ENCODE results near the gene SLC41A2. TPM values are rescaled to one million over a fixed set of nuclear protein-coding genes. Genes with fewer than 3 reads are reported as not detected.

The SLC41A2 gene
- polyA plus RNA-seq, 3 donors: 0.08 to 0.27 TPM; not detected in 1

DNA sequence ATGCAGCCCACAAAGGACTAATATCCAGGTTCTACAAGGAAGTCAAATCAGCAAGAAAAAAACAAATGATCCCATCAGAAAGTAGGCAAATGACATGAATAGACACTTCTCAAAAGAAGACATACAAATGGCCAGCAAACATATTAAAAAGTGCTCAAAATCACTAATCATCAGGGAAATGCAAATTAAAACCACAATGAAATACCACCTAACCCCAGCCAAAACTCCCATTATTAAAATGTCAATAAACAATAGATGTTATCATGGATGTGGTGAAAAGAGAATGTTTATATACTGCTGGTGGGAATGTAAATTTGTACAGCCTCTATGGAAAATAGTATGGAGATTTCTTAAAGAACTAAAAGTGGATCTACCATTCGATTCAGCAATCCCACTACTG, 25.0 kb downstream of the SLC41A2 start:
- intact Hi-C loops (cut with micrococcal nuclease): no loop called here

GRCh38 chr12:104930388-104931326, 27.4 kb downstream of the SLC41A2 start:
- Mint-ChIP-seq H3K4me3 (no peak overlapping the region), H3K27ac (no peak overlapping the region), H3K4me1 (no peaks in the 10 kb centered on the region), H3K27me3 (ENCODE audit: low read depth in 3 of 3) (peaks cover 0 to 6% (median 5%) of the 10 kb centered on the region in 3 donors), H3K9me3 (peaks cover 0 to 2% (median 0%) of the 10 kb centered on the region in 7 donors), H3K36me3 (no peaks in the 10 kb centered on the region)
- Histone ChIP-seq H3K4me2 (replicated peaks; ENCODE audit: extremely low read depth, low read length, poor library complexity, severe bottlenecking) (no peak overlapping the region), H3K27ac (ENCODE audit: low read depth in 1 of 2, low read length in 2 of 2) (no peak overlapping the region), H3K79me2 (ENCODE audit: insufficient read depth, low read length) (no peaks in the 10 kb centered on the region), H3K4me1 (ENCODE audit: control insufficient read depth in 1 of 2, insufficient read depth in 2 of 2, low read length in 2 of 2) (no peaks in the 10 kb centered on the region), H3K36me3 (replicated peaks in 1 of 2; ENCODE audit: control insufficient read depth in 1 of 2, insufficient read depth in 2 of 2, low read length in 2 of 2) (no peaks in the 10 kb centered on the region), H4K20me1 (ENCODE audit: insufficient read depth, low read length) (no peaks in the 10 kb centered on the region), H3K27me3 (ENCODE audit: control insufficient read depth in 2 of 2, insufficient read depth in 2 of 2, low read length in 2 of 2) (no peaks in the 10 kb centered on the region), H3K4me3 (replicated peaks in 1 of 3; ENCODE audit: low read depth in 2 of 3, low read length in 3 of 3) (no peak overlapping the region), H2AFZ (ENCODE audit: insufficient read depth, low read depth, low read length, poor library complexity, severe bottlenecking) (no peak overlapping the region), H3K9me3 (replicated peaks in 1 of 2; ENCODE audit: control insufficient read depth in 1 of 2, insufficient read depth in 1 of 2, low read length in 2 of 2) (no peaks in the 10 kb centered on the region), H3K9ac (ENCODE audit: insufficient read depth, low read length, poor library complexity, severe bottlenecking) (no peak overlapping the region)
- DNase-seq: peak in 1 of 3 donors; percentile 49
- 80% methylated on average over 1 of the region's 4 CpGs for WGBS (ENCODE audit: insufficient coverage)
- TF ChIP-seq, protein P1, sequence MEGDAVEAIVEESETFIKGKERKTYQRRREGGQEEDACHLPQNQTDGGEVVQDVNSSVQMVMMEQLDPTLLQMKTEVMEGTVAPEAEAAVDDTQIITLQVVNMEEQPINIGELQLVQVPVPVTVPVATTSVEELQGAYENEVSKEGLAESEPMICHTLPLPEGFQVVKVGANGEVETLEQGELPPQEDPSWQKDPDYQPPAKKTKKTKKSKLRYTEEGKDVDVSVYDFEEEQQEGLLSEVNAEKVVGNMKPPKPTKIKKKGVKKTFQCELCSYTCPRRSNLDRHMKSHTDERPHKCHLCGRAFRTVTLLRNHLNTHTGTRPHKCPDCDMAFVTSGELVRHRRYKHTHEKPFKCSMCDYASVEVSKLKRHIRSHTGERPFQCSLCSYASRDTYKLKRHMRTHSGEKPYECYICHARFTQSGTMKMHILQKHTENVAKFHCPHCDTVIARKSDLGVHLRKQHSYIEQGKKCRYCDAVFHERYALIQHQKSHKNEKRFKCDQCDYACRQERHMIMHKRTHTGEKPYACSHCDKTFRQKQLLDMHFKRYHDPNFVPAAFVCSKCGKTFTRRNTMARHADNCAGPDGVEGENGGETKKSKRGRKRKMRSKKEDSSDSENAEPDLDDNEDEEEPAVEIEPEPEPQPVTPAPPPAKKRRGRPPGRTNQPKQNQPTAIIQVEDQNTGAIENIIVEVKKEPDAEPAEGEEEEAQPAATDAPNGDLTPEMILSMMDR (IDR thresholded peaks at IDR 0.05): no peak
- intact Hi-C loops (cut with micrococcal nuclease): no loop called here

More for the DNA sequence above, 25.0 kb downstream of the SLC41A2 start:
- H3K4me3 Mint-ChIP-seq: no peak overlapping the region
- Histone ChIP-seq H3K9ac (ENCODE audit: insufficient read depth, low read length, poor library complexity, severe bottlenecking) (no peak overlapping the region), H3K36me3 (replicated peaks in 1 of 2; ENCODE audit: control insufficient read depth in 1 of 2, insufficient read depth in 2 of 2, low read length in 2 of 2) (no peaks in the 10 kb centered on the region), H4K20me1 (ENCODE audit: insufficient read depth, low read length) (no peaks in the 10 kb centered on the region), H3K4me3 (replicated peaks in 1 of 3; ENCODE audit: low read depth in 2 of 3, low read length in 3 of 3) (no peak overlapping the region), H3K27ac (ENCODE audit: low read depth in 1 of 2, low read length in 2 of 2) (no peak overlapping the region), H3K4me1 (ENCODE audit: control insufficient read depth in 1 of 2, insufficient read depth in 2 of 2, low read length in 2 of 2) (no peaks in the 10 kb centered on the region), H2AFZ (ENCODE audit: insufficient read depth, low read depth, low read length, poor library complexity, severe bottlenecking) (no peak overlapping the region), H3K27me3 (ENCODE audit: control insufficient read depth in 2 of 2, insufficient read depth in 2 of 2, low read length in 2 of 2) (no peaks in the 10 kb centered on the region), H3K9me3 (replicated peaks in 1 of 2; ENCODE audit: control insufficient read depth in 1 of 2, insufficient read depth in 1 of 2, low read length in 2 of 2) (no peaks in the 10 kb centered on the region), H3K79me2 (ENCODE audit: insufficient read depth, low read length) (no peaks in the 10 kb centered on the region), H3K4me2 (replicated peaks; ENCODE audit: extremely low read depth, low read length, poor library complexity, severe bottlenecking) (no peak overlapping the region)
- no peak for DNase-seq
- TF ChIP-seq, protein P1 (IDR thresholded peaks at IDR 0.05): no peak
- peaks cover 0 to 6% (median 5%) of the 10 kb centered on the region in 3 donors for H3K27me3 Mint-ChIP-seq (ENCODE audit: low read depth in 3 of 3)
- H3K36me3 Mint-ChIP-seq: no peaks in the 10 kb centered on the region
- H3K9me3 Mint-ChIP-seq: peaks cover 0 to 2% (median 0%) of the 10 kb centered on the region in 7 donors
- WGBS (ENCODE audit: insufficient coverage): no CpG with 5 or more reads among the region's 1 CpG
- no peaks in the 10 kb centered on the region for H3K4me1 Mint-ChIP-seq
- H3K27ac Mint-ChIP-seq: no peak overlapping the region
